Mammary epithelial cell (primary cell): Measurements from ENCODE around the gene BNC2.

Source experiments
- CTCF ChIP-seq, 2 donors: IDR thresholded peaks in 1 of 2; conservative IDR thresholded peaks in 1 of 2; 2 replicates each; pipeline ENCODE4 v1.5.1; 2011 to 2012; ENCODE audit warnings: inconsistent platforms in 2 of 2, low read length in 2 of 2, mild to moderate bottlenecking in 2 of 2, control low read depth in 1 of 2, low read depth in 1 of 2; ENCODE audit not compliant: insufficient read depth in 1 of 2; ENCODE audit errors: extremely low read depth in 1 of 2
- EZH2 ChIP-seq: IDR thresholded peaks from 2 replicates; pipeline ENCODE4 v1.6.1; 2012; ENCODE audit warnings: low read length, inconsistent platforms, borderline replicate concordance

DNA sequence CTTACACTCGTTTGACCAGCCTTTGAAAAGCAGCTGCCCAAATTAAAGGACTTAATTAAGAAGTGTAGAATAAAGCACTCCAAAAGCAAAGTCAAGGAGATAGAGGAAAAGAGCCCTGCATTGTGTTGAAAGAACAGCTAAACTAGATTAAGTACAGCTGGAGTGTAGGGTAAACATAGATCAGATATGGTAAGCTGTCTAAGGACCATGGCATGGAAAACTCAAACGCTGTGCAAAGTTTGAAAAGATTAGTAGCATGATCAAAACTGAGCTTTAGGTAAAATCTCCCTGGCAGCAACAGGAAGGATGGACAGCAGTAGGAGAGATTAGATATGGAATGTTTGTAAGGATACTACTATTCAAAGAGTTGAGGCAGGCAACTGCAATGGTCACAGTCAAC, 55.4 kb downstream of the BNC2 start:
- TF ChIP-seq CTCF (conservative IDR thresholded peaks at IDR 0.05 in 1 of 2, IDR thresholded peaks at IDR 0.05 in 1 of 2; ENCODE audit: extremely low read depth in 1 of 2, insufficient read depth in 1 of 2, low read depth in 1 of 2, low read length in 2 of 2) (no peak), EZH2 (no peak)
